ENCODE measurements around the gene DENND1C.
"Not testable (repeated sequence)": the region's sequence is repeated elsewhere in the genome, so short reads cannot be mapped to it uniquely, and the experiment has no call there.

DENND1C gene

DNA sequence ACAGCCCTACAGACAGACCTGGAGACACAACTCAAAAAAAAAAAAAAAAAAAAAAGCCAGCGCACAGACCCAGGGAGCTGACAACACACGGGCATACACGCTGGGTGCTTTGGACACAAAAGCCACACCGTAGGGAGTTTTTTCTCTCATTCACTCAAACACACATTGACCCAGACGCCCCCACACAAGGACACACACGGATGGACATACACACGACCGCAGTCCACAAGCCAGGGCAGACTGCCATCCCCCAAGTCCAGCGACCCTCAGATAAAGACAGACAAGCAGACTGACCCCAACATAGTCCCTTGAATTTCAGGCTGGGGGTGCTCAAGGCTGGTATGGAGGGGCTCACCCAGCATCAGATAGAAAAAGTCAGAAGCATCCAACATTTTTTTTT lies 32.5 kb upstream of the DENND1C start:
- DNase-seq (ENCODE audit: extremely low read depth, insufficient read length) = no peak
- Histone ChIP-seq H3K36me3 (ENCODE audit: control insufficient read depth, insufficient read depth, low read length) (no peaks in the 10 kb centered on the region), H3K27me3 (replicated peaks; ENCODE audit: control insufficient read depth, insufficient read depth, low read length) (no peaks in the 10 kb centered on the region), H3K4me3 (replicated peaks; ENCODE audit: low read depth, low read length) (no peak overlapping the region)
- TF ChIP-seq, protein P1, sequence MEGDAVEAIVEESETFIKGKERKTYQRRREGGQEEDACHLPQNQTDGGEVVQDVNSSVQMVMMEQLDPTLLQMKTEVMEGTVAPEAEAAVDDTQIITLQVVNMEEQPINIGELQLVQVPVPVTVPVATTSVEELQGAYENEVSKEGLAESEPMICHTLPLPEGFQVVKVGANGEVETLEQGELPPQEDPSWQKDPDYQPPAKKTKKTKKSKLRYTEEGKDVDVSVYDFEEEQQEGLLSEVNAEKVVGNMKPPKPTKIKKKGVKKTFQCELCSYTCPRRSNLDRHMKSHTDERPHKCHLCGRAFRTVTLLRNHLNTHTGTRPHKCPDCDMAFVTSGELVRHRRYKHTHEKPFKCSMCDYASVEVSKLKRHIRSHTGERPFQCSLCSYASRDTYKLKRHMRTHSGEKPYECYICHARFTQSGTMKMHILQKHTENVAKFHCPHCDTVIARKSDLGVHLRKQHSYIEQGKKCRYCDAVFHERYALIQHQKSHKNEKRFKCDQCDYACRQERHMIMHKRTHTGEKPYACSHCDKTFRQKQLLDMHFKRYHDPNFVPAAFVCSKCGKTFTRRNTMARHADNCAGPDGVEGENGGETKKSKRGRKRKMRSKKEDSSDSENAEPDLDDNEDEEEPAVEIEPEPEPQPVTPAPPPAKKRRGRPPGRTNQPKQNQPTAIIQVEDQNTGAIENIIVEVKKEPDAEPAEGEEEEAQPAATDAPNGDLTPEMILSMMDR (IDR thresholded peaks at IDR 0.05; ENCODE audit: insufficient read depth, low read length, poor library complexity, severe bottlenecking) = no peak

DNA sequence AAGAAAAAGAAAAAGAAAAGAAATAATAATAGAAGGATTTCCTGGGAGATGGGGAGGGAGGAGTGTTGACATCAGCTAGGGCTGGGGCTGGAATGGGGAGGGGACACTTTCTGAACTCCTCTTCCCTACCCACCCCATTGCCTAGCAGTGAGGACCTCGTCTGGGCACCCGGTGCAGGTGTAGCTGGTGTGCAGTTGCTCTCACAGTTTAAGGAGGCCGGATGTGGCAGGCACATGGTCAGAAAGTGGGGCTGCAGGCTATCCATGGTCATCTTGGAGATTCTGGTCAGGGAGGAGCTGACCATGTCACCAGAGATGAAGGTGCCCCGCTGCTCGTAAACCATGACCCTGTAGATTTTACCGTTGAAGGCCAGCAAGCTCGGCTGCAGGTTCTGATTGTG lies 29.0 kb upstream of the DENND1C start:
- Histone ChIP-seq H3K4me3 (replicated peaks; ENCODE audit: low read depth, low read length) (no peak overlapping the region), H3K36me3 (ENCODE audit: control insufficient read depth, insufficient read depth, low read length) (no peaks in the 10 kb centered on the region), H3K27me3 (replicated peaks; ENCODE audit: control insufficient read depth, insufficient read depth, low read length) (no peaks in the 10 kb centered on the region)
- TF ChIP-seq, protein P1 (IDR thresholded peaks at IDR 0.05; ENCODE audit: insufficient read depth, low read length, poor library complexity, severe bottlenecking) = no peak
- DNase-seq (ENCODE audit: extremely low read depth, insufficient read length) = no peak

DNA sequence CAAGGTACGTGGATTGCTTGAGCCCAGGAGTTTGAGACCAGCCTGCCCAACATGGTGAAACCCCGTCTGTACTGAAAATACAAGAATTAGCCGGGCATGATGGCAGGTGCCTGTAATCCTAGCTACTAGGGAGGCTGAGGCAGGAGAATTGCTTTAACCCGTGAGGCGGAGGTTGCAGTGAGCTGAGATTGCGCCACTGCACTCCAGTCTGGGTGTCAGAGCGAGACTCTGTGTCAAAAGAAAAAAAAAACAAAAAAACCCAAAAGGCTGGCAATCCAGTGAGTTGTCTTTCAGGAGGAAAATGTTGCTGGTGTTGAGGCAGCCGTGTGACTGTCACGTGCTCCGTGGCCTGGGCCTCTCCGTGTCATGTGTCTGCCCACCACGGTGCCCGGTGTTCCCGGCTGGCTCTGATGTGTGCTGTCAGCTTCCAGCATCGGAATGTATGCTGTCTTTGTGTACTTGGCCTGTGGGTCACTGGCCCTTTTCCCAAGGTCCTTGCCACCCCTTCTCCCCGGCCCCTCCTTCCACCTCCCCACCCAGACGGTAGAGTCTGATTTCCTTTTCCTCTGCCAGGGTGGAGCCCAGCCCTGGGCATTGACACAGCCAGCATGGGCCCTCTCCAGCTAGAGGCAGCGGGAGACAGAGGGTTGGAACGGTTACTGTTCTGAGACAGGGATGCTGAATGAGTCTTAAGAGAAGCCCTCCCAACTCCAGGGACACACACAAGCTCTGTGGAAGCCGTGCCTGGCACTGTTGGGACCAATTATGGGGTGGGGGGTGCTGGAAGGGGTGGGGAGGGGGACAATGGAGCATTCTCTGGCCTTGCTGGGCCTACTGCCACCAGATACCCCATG lies 27.8 kb upstream of the DENND1C start:
- Histone ChIP-seq H3K36me3 (ENCODE audit: control insufficient read depth, insufficient read depth, low read length) (no peaks in the 10 kb centered on the region), H3K4me3 (replicated peaks; ENCODE audit: low read depth, low read length) (no peak overlapping the region), H3K27me3 (replicated peaks; ENCODE audit: control insufficient read depth, insufficient read depth, low read length) (no peaks in the 10 kb centered on the region)
- TF ChIP-seq, protein P1 (IDR thresholded peaks at IDR 0.05; ENCODE audit: insufficient read depth, low read length, poor library complexity, severe bottlenecking) = no peak
- no peak for DNase-seq (ENCODE audit: extremely low read depth, insufficient read length)

DNA sequence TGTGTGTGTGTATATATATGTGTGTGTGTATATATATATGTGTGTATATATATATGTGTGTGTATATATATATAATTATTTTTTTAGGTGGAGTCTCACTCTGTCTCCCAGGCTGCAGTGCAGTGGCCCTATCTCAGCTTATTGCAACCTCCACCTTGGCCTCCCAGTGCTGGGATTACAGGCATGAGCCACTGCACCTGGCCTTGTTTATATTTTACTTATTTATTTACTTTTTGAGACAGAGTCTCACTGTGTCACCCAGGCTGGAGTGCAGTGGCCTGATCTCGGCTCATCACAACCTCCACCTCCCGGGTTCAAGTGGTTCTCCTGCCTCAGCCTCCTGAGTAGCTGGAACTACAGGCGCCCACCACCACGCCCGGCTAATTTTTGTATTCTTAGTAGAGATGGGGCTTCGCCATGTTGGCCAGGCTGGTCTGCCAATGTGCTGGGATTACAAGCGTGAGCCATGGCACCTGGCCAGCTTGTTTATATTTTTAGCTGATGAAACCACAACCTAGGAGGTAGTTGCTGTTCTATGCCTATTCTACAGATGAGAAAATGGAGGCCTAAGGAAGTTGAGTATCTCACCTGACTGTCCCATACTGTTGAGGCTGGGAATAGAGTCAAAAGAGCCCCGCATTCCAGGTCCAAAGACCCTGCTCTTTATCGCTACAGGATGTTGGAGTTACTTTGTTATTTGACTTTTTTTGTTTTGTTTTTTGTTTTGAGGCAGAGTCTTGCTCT lies 26.6 kb upstream of the DENND1C start:
- H3K36me3 ChIP-seq (ENCODE audit: control insufficient read depth, insufficient read depth, low read length); DNase-seq (ENCODE audit: extremely low read depth, insufficient read length); H3K4me3 ChIP-seq (replicated peaks; ENCODE audit: low read depth, low read length); H3K27me3 ChIP-seq (replicated peaks; ENCODE audit: control insufficient read depth, insufficient read depth, low read length): not testable (repeated sequence)

DNA sequence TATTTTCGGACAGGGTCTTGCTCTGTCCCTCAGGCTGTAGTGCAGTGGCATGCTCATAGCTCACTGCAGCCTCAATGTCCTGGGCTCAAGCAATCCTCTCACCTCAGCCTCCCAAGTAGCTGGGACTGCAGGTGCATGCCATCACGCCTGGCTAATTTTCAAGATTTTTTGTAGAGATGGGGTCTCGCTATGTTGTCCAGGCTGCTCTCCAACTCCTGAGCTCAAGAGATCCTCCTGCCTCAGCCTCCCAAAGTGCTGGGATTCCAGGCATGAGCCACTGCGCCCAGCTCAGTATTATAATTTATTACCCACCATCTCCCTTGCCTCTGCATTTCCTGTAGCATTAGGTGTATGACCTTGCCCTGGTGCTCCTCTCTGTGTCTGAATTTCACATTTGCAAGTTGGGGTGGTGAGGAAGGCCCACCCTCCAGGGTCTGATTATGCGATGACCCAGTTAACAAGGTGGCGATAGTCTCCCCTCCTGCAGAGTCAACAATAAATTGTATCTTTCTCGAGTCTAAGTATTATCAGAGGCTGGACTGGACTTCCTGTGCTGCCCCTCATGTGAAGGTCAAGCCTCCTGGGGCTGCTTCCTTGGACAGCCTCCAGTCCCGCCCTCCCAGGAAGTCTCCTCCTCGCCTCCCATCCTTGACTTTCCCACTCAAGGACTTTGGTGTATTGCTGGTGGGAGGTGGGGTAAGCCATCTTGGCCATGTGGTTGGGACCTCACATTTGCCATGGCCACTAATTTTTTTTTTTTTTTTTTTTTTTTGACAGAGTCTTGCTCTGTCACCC lies 22.0 kb upstream of the DENND1C start:
- Histone ChIP-seq H3K36me3 (ENCODE audit: control insufficient read depth, insufficient read depth, low read length) (no peaks in the 10 kb centered on the region), H3K4me3 (replicated peaks; ENCODE audit: low read depth, low read length) (no peak overlapping the region), H3K27me3 (replicated peaks; ENCODE audit: control insufficient read depth, insufficient read depth, low read length) (no peaks in the 10 kb centered on the region; the same call in 1 of the 2 replicates)
- no peak for DNase-seq (ENCODE audit: extremely low read depth, insufficient read length)
- TF ChIP-seq, protein P1 (IDR thresholded peaks at IDR 0.05; ENCODE audit: insufficient read depth, low read length, poor library complexity, severe bottlenecking) = no peak

Measured in GM06990 (cell line).